ENCODE measurements around the gene PRDM16. TPM values are rescaled to one million over a fixed set of nuclear protein-coding genes. Genes with fewer than 3 reads are reported as not detected.

PRDM16 gene
- total and polyA plus RNA-seq, 7 donors, result 0.04 to 1.2 (median 0.31) TPM

- no peak overlapping the region for H3K27ac ChIP-seq
- WGBS, 3 donors, result 53 to 59% (median 58%) methylated on average over 68 to 82 of the region's 82 CpGs
- no peak overlapping the region for H3K4me3 ChIP-seq
- no peaks in the 10 kb centered on the region for H3K9me3 ChIP-seq
- DNase-seq (no peak), ATAC-seq (no peak)
- no peak for TF ChIP-seq CTCF (IDR thresholded peaks at IDR 0.05)
- H3K4me1 ChIP-seq, result no peaks in the 10 kb centered on the region
- no peaks in the 10 kb centered on the region for H3K36me3 ChIP-seq (ENCODE audit: insufficient read depth in 1 of 2, low read depth in 1 of 2)
- intact Hi-C loops (cut with DNase I), result no loop called here
- peaks cover 0 to 79% (median 6%) of the 10 kb centered on the region in 3 donors for H3K27me3 ChIP-seq (ENCODE audit: insufficient read depth in 3 of 3, low read length in 2 of 3)
Measured at GRCh38 chr1:3073489-3074296, 4.7 kb downstream of the PRDM16 start.

- no peaks in the 10 kb centered on the region for H3K9me3 ChIP-seq
- no peaks in the 10 kb centered on the region for H3K36me3 ChIP-seq (ENCODE audit: insufficient read depth in 1 of 2, low read depth in 1 of 2)
- no peak overlapping the region for H3K4me3 ChIP-seq
- H3K27ac ChIP-seq, result no peak overlapping the region
- no peaks in the 10 kb centered on the region for H3K4me1 ChIP-seq
- TF ChIP-seq CTCF (IDR thresholded peaks at IDR 0.05), result no peak
- ATAC-seq, result no peak
- 64 to 80% (median 69%) methylated on average over 13 of the region's 13 CpGs for WGBS, 3 donors
- no peak for DNase-seq
- H3K27me3 ChIP-seq (ENCODE audit: insufficient read depth in 3 of 3, low read length in 2 of 3), result peaks cover 0 to 82% (median 6%) of the 10 kb centered on the region in 3 donors
- intact Hi-C loops (cut with DNase I), result no loop called here
Measured at GRCh38 chr1:3074297-3074741, 5.3 kb downstream of the PRDM16 start.

- no peak overlapping the region for H3K27ac ChIP-seq
- DNase-seq (no peak), ATAC-seq (no peak)
- peaks cover 0 to 80% (median 6%) of the 10 kb centered on the region in 3 donors for H3K27me3 ChIP-seq (ENCODE audit: insufficient read depth in 3 of 3, low read length in 2 of 3)
- no peaks in the 10 kb centered on the region for H3K9me3 ChIP-seq
- intact Hi-C loops (cut with DNase I), result no loop called here
- no peaks in the 10 kb centered on the region for H3K36me3 ChIP-seq (ENCODE audit: insufficient read depth in 1 of 2, low read depth in 1 of 2)
- 78 to 79% (median 79%) methylated on average over 12 of the region's 12 CpGs for WGBS, 3 donors
- no peak overlapping the region for H3K4me3 ChIP-seq
- H3K4me1 ChIP-seq, result no peaks in the 10 kb centered on the region
- TF ChIP-seq CTCF (IDR thresholded peaks at IDR 0.05), result no peak
Measured at GRCh38 chr1:3074800-3075199, 5.8 kb downstream of the PRDM16 start.

- no peak for ATAC-seq
- Histone ChIP-seq H3K36me3 (ENCODE audit: insufficient read depth in 1 of 2, low read depth in 1 of 2) (no peaks in the 10 kb centered on the region), H3K9me3 (no peaks in the 10 kb centered on the region), H3K27ac (no peak overlapping the region), H3K4me1 (no peaks in the 10 kb centered on the region), H3K27me3 (ENCODE audit: insufficient read depth in 3 of 3, low read length in 2 of 3) (peaks cover 0 to 78% (median 5%) of the 10 kb centered on the region in 3 donors), H3K4me3 (no peak overlapping the region)
- intact Hi-C loops (cut with DNase I), result no loop called here
- TF ChIP-seq CTCF (IDR thresholded peaks at IDR 0.05), result no peak
- WGBS, 3 donors, result 87 to 89% (median 89%) methylated on average over 36 of the region's 36 CpGs
- no peak for DNase-seq
Measured at GRCh38 chr1:3075666-3076362, 6.8 kb downstream of the PRDM16 start.
